ENCODE measurements around the gene SMAD9.

The SMAD9 gene

GRCh38 chr13:36882829-36883390 is 37.1 kb downstream of the SMAD9 start:
- TF ChIP-seq ARNT (IDR thresholded peaks at IDR 0.05), result no peak
- no peak for TF ChIP-seq TARDBP (IDR thresholded peaks at IDR 0.05)
- no peak for TF ChIP-seq CTBP1 (IDR thresholded peaks at IDR 0.05; ENCODE audit: borderline replicate concordance)
- no peak for TF ChIP-seq ELF4 (IDR thresholded peaks at IDR 0.05)
- TF ChIP-seq FOXM1 (IDR thresholded peaks at IDR 0.05; ENCODE audit: borderline replicate concordance), result no peak
- TF ChIP-seq L3MBTL2 (conservative IDR thresholded peaks at IDR 0.05), result no peak
- TF ChIP-seq SUZ12 (IDR thresholded peaks at IDR 0.05), result no peak
- no peak for TF ChIP-seq PKNOX1 (IDR thresholded peaks at IDR 0.05)
- no peak for TF ChIP-seq HDGF (IDR thresholded peaks at IDR 0.05; ENCODE audit: borderline replicate concordance)
- TF ChIP-seq LEF1 (IDR thresholded peaks at IDR 0.05; ENCODE audit: borderline replicate concordance), result no peak
- TF ChIP-seq FOXA1 (IDR thresholded peaks at IDR 0.05), result no peak
- TF ChIP-seq FOXK2 (IDR thresholded peaks at IDR 0.05), result no peak
- TF ChIP-seq NFRKB (IDR thresholded peaks at IDR 0.05), result no peak
- no peak for TF ChIP-seq SP1 (IDR thresholded peaks at IDR 0.05)
- TF ChIP-seq BHLHE40 (IDR thresholded peaks at IDR 0.05; ENCODE audit: borderline replicate concordance), result no peak
- no peak for TF ChIP-seq ZNF384 (IDR thresholded peaks at IDR 0.05)
- CTCF ChIA-PET, result no interaction called here
- no peak for DNase-seq (ENCODE audit: extremely low spot score)
- POLR2A ChIA-PET, result interaction anchor here (1.4 kb wide), 1 partner anchor 37 kb away, joined by 5 read pairs; the partner anchor contains the start of gene SMAD9

- ChIA-PET POLR2A (no interaction called here), CTCF (interaction anchor here (1.1 kb wide), 1 partner anchor 101 kb away, joined by 3 read pairs; no protein-coding TSS in a partner anchor)
- TF ChIP-seq ELF4 (IDR thresholded peaks at IDR 0.05) (no peak), SP1 (IDR thresholded peaks at IDR 0.05) (no peak), NFRKB (IDR thresholded peaks at IDR 0.05) (no peak), LEF1 (IDR thresholded peaks at IDR 0.05; ENCODE audit: borderline replicate concordance) (no peak), PKNOX1 (IDR thresholded peaks at IDR 0.05) (no peak), ARNT (IDR thresholded peaks at IDR 0.05) (no peak), FOXM1 (IDR thresholded peaks at IDR 0.05; ENCODE audit: borderline replicate concordance) (no peak), L3MBTL2 (conservative IDR thresholded peaks at IDR 0.05) (no peak), ZNF384 (IDR thresholded peaks at IDR 0.05) (no peak), HDGF (IDR thresholded peaks at IDR 0.05; ENCODE audit: borderline replicate concordance) (no peak), TARDBP (IDR thresholded peaks at IDR 0.05) (no peak), FOXK2 (IDR thresholded peaks at IDR 0.05) (no peak), FOXA1 (IDR thresholded peaks at IDR 0.05) (no peak), CTBP1 (IDR thresholded peaks at IDR 0.05; ENCODE audit: borderline replicate concordance) (no peak), SUZ12 (IDR thresholded peaks at IDR 0.05) (no peak), BHLHE40 (IDR thresholded peaks at IDR 0.05; ENCODE audit: borderline replicate concordance) (no peak)
- DNase-seq (ENCODE audit: extremely low spot score), result no peak
Measured at GRCh38 chr13:36880961-36881360, 39.1 kb downstream of the SMAD9 start.

- ChIA-PET POLR2A (no interaction called here), CTCF (no interaction called here)
- no peak for DNase-seq (ENCODE audit: extremely low spot score)
- TF ChIP-seq ELF4 (IDR thresholded peaks at IDR 0.05) (no peak), NFRKB (IDR thresholded peaks at IDR 0.05) (no peak), SP1 (IDR thresholded peaks at IDR 0.05) (no peak), TARDBP (IDR thresholded peaks at IDR 0.05) (no peak), PKNOX1 (IDR thresholded peaks at IDR 0.05) (no peak), ZNF384 (IDR thresholded peaks at IDR 0.05) (no peak), CTBP1 (IDR thresholded peaks at IDR 0.05; ENCODE audit: borderline replicate concordance) (no peak), SUZ12 (IDR thresholded peaks at IDR 0.05) (no peak)
Measured at GRCh38 chr13:36879218-36879938, 40.7 kb downstream of the SMAD9 start.

GRCh38 chr13:36875961-36876360 is 44.1 kb downstream of the SMAD9 start:
- ChIA-PET POLR2A (no interaction called here), CTCF (no interaction called here)
- no peak for DNase-seq (ENCODE audit: extremely low spot score)
- TF ChIP-seq SP1 (IDR thresholded peaks at IDR 0.05), result no peak
- TF ChIP-seq FOXA1 (IDR thresholded peaks at IDR 0.05), result no peak
- TF ChIP-seq LEF1 (IDR thresholded peaks at IDR 0.05; ENCODE audit: borderline replicate concordance), result no peak
- TF ChIP-seq ELF4 (IDR thresholded peaks at IDR 0.05), result no peak
- no peak for TF ChIP-seq ARNT (IDR thresholded peaks at IDR 0.05)
- TF ChIP-seq HDGF (IDR thresholded peaks at IDR 0.05; ENCODE audit: borderline replicate concordance), result no peak
- no peak for TF ChIP-seq PKNOX1 (IDR thresholded peaks at IDR 0.05)
- no peak for TF ChIP-seq BHLHE40 (IDR thresholded peaks at IDR 0.05; ENCODE audit: borderline replicate concordance)
- no peak for TF ChIP-seq FOXK2 (IDR thresholded peaks at IDR 0.05)
- no peak for TF ChIP-seq ZNF384 (IDR thresholded peaks at IDR 0.05)
- TF ChIP-seq NFRKB (IDR thresholded peaks at IDR 0.05), result no peak

GRCh38 chr13:36875431-36875830 is 44.6 kb downstream of the SMAD9 start:
- ChIA-PET POLR2A (no interaction called here), CTCF (no interaction called here)
- DNase-seq (ENCODE audit: extremely low spot score), result no peak
- no peak for TF ChIP-seq NFRKB (IDR thresholded peaks at IDR 0.05)
- TF ChIP-seq ARNT (IDR thresholded peaks at IDR 0.05), result no peak
- TF ChIP-seq SUZ12 (IDR thresholded peaks at IDR 0.05), result no peak
- no peak for TF ChIP-seq BHLHE40 (IDR thresholded peaks at IDR 0.05; ENCODE audit: borderline replicate concordance)
- no peak for TF ChIP-seq FOXA1 (IDR thresholded peaks at IDR 0.05)
- TF ChIP-seq FOXK2 (IDR thresholded peaks at IDR 0.05), result no peak
- TF ChIP-seq HDGF (IDR thresholded peaks at IDR 0.05; ENCODE audit: borderline replicate concordance), result no peak
- no peak for TF ChIP-seq TARDBP (IDR thresholded peaks at IDR 0.05)
- no peak for TF ChIP-seq CTBP1 (IDR thresholded peaks at IDR 0.05; ENCODE audit: borderline replicate concordance)
- TF ChIP-seq FOXM1 (IDR thresholded peaks at IDR 0.05; ENCODE audit: borderline replicate concordance), result no peak
- no peak for TF ChIP-seq ELF4 (IDR thresholded peaks at IDR 0.05)
- TF ChIP-seq L3MBTL2 (conservative IDR thresholded peaks at IDR 0.05), result no peak
- TF ChIP-seq PKNOX1 (IDR thresholded peaks at IDR 0.05), result no peak
- no peak for TF ChIP-seq LEF1 (IDR thresholded peaks at IDR 0.05; ENCODE audit: borderline replicate concordance)
- TF ChIP-seq ZNF384 (IDR thresholded peaks at IDR 0.05), result no peak
- no peak for TF ChIP-seq SP1 (IDR thresholded peaks at IDR 0.05)

Measured in HEK293T (cell line).